Adrenal gland (tissue), 5 donors: ENCODE results near the gene PHKA1.

Experiments used
- CTCF ChIP-seq, 6 experiments: fragments of 450-650 bp in 4 of 6; fragments of 200-600 bp in 2 of 6; sonication (generic) in 1 of 6; IDR thresholded peaks; 1 replicate in 5 of 6; 2 replicates in 1 of 6; pipeline versions ENCODE4 v1.5.1 to v1.8.0; 2016 to 2021; ENCODE audit warnings: antibody characterized with exemption in 6 of 6, mild to moderate bottlenecking in 2 of 6, moderate library complexity in 1 of 6
- POLR2A ChIP-seq, 2 donors: fragments of 450-650 bp; IDR thresholded peaks; one replicate each; pipeline ENCODE4 v1.6.1; 2017; ENCODE audit warnings: antibody characterized with exemption in 2 of 2, mild to moderate bottlenecking in 2 of 2, moderate library complexity in 1 of 2
- donor health status: DM: no; HTN: no; CAD: no.

- TF ChIP-seq CTCF (IDR thresholded peaks at IDR 0.05) (peak in 5 of 6 experiments; percentile 9 to 51 (median 44)), POLR2A (IDR thresholded peaks at IDR 0.05) (no peak)
These were observed 173.8 kb downstream of the PHKA1 start for GRCh38 chrX:72540318-72540717.
